Mucosa of descending colon (tissue), 3 donors: ENCODE measurements around the gene PAX6. TPM values are rescaled to one million over a fixed set of nuclear protein-coding genes. Genes with fewer than 3 reads are reported as not detected.

ENCODE experiments used
- ATAC-seq: fragments of 200-7000 bp; cut with Tn5 transposase; one replicate; pipeline ENCODE4 v1.9.1; 2020; ENCODE audit warnings: mild to moderate bottlenecking, moderate library complexity
- DNase-seq, 3 donors: peaks; one replicate each; pipeline ENCODE4 v3.0.0-alpha.2; 2020
- H3K36me3 ChIP-seq: fragments of 200-600 bp; one replicate; pipeline ENCODE4 v1.8.0; 2021; ENCODE audit warnings: low read depth, mild to moderate bottlenecking
- H3K4me1 ChIP-seq: fragments of 200-600 bp; one replicate; pipeline ENCODE4 v1.8.0; 2021; ENCODE audit warnings: low read depth, mild to moderate bottlenecking
- H3K4me3 ChIP-seq: fragments of 200-600 bp; one replicate; pipeline ENCODE4 v1.8.0; 2021; ENCODE audit warnings: mild to moderate bottlenecking
- H3K9me3 ChIP-seq: fragments of 200-600 bp; one replicate; pipeline ENCODE4 v1.8.0; 2021; ENCODE audit warnings: mild to moderate bottlenecking
- CTCF ChIP-seq: fragments of 200-600 bp; IDR thresholded peaks from one replicate; pipeline ENCODE4 v1.8.0; 2022; ENCODE audit warnings: antibody characterized with exemption, mild to moderate bottlenecking
- intact Hi-C, 2 donors: fragments of 100-400 bp; cut with DNase I in 1 of 2; cut with micrococcal nuclease in 1 of 2; formaldehyde crosslinking; loops; one replicate each; pipeline versions ENCODE4 v1.11.0 to v1.11.1; 2022; cut with DNase I, micrococcal nuclease
- total RNA-seq, 3 donors: library from RNA; stranded (reverse); fragmentation: NEBNext Ultra II Directional in 2 of 3; extraction: Animal tissue kit (Norgen Biotek cat#: 25700) in 2 of 3; gene quantifications; one replicate each; pipeline versions ENCODE4 v1.2.1 to v1.2.4, GENCODE V29; 2021 to 2023
- donor health status: DM: no; HTN: no; CAD: no; lungs with moderate emphysema.
- donor health status: DM: no; HTN: no; CAD: no.
- donor health status: DM: no; HTN: yes; CAD: no.

PAX6 gene
- total RNA-seq, 3 donors from 2014 or later, result 0.09 to 1.1 (median 0.63) TPM

DNA sequence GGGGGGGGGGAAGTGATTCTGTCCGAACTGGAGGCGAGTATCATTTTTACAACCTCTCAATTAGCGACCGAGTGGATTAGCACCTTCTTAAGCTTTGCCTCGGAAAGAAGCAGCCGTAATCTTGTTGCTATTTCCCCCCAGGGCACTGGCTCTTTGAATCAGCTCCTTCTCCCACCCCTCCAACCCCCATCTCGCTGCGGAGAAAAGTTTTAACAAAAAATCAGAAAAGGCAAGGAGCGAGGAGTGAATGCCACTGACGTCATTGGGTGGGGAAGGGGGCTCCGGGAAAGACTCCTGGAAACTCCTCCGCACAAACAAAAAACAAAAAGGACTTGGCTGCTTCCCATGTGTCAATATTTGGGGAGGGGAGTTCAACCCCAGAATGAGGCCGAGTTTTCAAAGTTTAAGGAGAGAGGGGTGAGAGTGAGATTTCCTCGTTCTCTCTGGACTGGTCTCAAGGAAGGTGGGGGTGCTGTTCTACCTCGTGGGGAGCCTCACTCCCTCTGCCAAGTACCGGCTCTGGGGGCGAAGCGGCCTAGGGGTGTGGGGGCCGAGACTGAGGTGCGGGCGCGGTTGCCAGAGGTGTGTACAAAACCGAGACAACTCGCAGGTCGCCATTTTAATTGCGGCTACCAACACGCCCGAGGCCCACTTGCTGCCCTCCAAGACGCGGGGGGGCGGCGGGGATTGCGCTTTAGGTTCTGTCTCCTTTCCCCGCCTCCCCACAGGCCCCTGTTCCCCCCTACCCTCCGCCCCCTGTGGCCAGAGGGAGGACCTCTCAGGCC is 2.5 kb upstream of the PAX6 start:
- no peaks in the 10 kb centered on the region for H3K9me3 ChIP-seq
- no peak for DNase-seq
- intact Hi-C loops, result no loop called here
- no peak for TF ChIP-seq CTCF
- no peak for ATAC-seq
- H3K36me3 ChIP-seq, result no peaks in the 10 kb centered on the region
- peaks cover 64% of the 10 kb centered on the region for H3K4me1 ChIP-seq
- H3K4me3 ChIP-seq, result no peak overlapping the region

DNA sequence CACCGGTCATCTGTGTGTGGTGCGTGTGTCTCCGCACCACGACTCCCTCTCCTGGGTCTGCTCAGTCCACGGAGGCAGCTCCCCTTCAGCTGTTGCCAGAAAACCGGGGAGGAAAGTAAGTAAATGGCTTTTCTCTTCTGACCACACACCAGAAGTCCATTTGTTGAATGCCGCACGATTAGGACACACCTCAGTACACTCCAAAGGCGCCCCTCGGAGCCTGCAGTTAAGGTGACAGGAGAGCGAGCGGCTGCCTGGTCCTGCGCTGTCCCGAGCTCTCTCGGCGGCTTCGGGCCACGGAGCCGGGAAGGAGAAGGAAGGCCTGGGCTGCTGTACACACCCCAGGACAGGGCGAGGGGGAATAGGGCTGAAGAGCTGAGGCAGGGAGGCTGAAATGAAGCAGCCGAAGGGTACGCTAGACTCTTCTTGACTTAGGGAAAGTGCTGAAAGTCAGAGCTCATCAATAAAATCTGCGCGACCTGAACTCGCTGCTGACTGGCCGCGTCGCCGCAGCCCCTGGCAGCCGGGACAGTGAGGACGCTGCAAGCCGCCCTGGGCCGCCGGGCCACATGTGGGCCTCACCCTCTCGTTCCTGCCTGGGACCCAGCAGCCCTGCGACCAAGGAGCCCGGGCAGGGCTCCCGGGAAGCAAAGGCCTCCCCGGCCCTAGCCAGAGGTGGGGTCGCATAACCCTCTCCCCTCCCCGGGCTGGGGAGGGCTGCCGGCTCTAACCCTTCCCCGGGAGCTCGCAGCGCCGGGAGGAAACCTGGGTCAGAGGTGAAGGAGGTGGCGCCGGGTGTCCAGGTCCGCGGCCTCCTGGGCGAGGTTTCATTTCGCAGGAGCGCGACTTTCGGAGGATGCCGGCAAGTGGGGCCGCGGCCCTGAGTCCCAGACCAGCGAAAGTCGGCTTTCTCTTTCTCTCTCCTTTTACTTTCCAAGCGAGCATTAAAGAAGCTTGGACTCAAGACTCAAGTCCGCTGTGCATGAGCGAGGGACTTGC is 1.6 kb upstream of the PAX6 start:
- no peak for DNase-seq
- intact Hi-C loops, result no loop called here

DNA sequence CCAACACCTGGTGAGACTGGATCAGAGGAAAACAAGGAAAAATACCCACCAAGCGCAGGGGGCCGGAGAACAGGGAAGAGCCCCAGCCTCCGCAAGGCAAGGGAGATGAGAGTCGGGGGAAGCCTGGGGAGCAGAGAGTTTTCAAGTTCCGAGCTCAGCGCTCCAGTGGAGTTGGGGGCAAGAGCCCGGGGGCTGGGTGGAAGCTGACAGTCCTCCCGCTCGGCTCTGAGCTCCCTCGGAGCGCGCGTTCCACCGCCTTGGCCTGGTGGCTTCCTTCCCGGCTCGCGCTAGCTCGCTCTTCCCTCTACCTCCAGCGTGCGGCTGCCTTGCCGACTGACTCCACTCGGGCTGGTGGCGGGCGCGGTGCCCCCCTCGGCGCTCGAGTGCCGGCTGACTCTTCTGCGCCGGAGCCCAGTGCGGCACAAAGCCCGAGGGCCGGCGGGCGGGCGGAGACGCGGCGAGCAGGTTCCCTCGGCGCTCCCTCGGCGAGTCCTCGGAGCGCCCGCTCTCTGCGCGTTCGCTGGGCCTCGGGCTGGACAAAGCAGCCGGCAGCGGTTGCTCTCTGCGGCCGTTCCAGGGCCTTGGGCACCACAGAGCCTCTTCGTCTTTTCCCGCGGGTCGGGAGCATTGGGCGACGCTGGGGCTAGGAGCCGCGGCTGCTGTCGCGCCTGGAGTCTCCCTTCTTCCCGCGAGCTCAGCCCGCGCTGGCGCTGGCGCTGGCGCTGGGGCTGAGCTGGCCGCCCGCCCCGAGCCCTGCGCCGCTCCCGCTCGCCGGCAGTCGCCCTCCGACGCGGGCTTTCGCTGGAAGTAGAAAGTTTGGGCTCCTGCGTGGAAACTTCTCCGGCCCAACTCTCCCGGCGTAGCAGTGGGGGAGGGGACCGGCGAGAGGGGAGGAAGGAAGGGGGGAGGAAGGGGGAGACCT is 1.0 kb downstream of the PAX6 start:
- Histone ChIP-seq H3K4me3 (no peak overlapping the region), H3K9me3 (no peaks in the 10 kb centered on the region), H3K36me3 (no peaks in the 10 kb centered on the region), H3K4me1 (peaks cover 42% of the 10 kb centered on the region)
- no peak for TF ChIP-seq CTCF
- peak in 1 of 3 donors; percentile 41 for DNase-seq
- ATAC-seq, result peak; percentile 42
- intact Hi-C loops, result no loop called here

More for the DNA sequence above, 1.6 kb upstream of the PAX6 start:
- Histone ChIP-seq H3K36me3 (no peaks in the 10 kb centered on the region), H3K4me1 (peaks cover 60% of the 10 kb centered on the region), H3K9me3 (no peaks in the 10 kb centered on the region), H3K4me3 (no peak overlapping the region)
- no peak for TF ChIP-seq CTCF
- ATAC-seq, result peak; percentile 16

DNA sequence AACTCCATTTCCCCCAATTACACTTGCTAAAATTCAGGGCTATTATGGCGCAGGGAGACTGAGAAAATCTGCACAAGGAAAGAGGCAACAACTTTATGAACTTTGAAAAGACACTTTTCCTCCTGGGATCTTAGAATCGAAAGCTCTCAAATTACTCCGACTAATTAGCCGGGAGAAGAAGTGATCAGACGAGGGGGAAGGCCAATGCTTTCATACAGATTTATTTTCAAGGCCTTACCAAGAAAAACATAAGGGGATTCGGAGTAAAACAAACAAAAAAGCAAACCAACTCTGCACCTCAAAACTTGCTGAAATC is 1.6 kb downstream of the PAX6 start:
- ATAC-seq (no peak), DNase-seq (no peak)
- H3K4me1 ChIP-seq, result peaks cover 46% of the 10 kb centered on the region
- no peak for TF ChIP-seq CTCF
- H3K4me3 ChIP-seq, result no peak overlapping the region
- no peaks in the 10 kb centered on the region for H3K36me3 ChIP-seq
- intact Hi-C loops, result no loop called here
- H3K9me3 ChIP-seq, result no peaks in the 10 kb centered on the region
